ENCODE data around the gene SLC26A4.

- TF ChIP-seq CTCF (IDR thresholded peaks at IDR 0.05) (peak; percentile 87), EZH2 (IDR thresholded peaks at IDR 0.05; ENCODE audit: borderline replicate concordance, insufficient read depth, low read depth, low read length, poor library complexity, severe bottlenecking) (no peak)
Observed at GRCh38 chr7:107725138-107725740, 64.6 kb downstream of the SLC26A4 start.
